ENCODE results near the gene KIAA0319L. TPM values are rescaled to one million over a fixed set of nuclear protein-coding genes. Genes with fewer than 3 reads are reported as not detected.

KIAA0319L gene
- total RNA-seq, 4 donors from 2014 or later: 65.8 to 123 (median 111) TPM

DNA sequence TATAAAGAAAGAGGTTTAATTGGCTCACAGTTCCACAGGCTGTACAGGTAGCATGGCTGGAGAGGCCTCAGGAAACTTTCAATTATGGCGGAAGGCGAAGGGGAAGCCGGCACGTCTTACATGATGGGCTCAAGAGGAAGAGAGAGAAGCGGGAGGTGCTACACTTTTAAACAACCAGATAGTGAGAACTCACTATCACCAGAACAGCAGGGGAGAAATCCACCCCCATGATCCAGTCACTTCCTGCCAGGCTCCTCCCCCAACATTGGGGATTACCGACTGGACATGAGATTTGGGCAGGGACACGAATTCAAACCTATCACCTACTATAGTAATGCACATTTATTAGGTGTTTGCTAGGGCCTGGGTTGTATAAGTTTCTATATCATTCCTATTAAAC, 170.9 kb downstream of the KIAA0319L start:
- no peaks in the 10 kb centered on the region for H3K4me1 ChIP-seq
- no peak for DNase-seq
- WGBS, 2 donors: 93 to 95% methylated on average over 7 of the region's 7 CpGs
- TF ChIP-seq POLR2A (IDR thresholded peaks at IDR 0.05): no peak
- TF ChIP-seq, protein P1, sequence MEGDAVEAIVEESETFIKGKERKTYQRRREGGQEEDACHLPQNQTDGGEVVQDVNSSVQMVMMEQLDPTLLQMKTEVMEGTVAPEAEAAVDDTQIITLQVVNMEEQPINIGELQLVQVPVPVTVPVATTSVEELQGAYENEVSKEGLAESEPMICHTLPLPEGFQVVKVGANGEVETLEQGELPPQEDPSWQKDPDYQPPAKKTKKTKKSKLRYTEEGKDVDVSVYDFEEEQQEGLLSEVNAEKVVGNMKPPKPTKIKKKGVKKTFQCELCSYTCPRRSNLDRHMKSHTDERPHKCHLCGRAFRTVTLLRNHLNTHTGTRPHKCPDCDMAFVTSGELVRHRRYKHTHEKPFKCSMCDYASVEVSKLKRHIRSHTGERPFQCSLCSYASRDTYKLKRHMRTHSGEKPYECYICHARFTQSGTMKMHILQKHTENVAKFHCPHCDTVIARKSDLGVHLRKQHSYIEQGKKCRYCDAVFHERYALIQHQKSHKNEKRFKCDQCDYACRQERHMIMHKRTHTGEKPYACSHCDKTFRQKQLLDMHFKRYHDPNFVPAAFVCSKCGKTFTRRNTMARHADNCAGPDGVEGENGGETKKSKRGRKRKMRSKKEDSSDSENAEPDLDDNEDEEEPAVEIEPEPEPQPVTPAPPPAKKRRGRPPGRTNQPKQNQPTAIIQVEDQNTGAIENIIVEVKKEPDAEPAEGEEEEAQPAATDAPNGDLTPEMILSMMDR (IDR thresholded peaks at IDR 0.05): no peak
- H3K27me3 ChIP-seq: no peaks in the 10 kb centered on the region
- no peak overlapping the region for H3K27ac ChIP-seq
- peaks cover 15 to 20% of the 10 kb centered on the region in 2 donors for H3K36me3 ChIP-seq
- no peaks in the 10 kb centered on the region for H3K9me3 ChIP-seq
- intact Hi-C loops (cut with DNase I): no loop called here
- H3K4me3 ChIP-seq (replicated peaks in 1 of 3): no peak overlapping the region

Other genes with a start within 250 kb of the KIAA0319L start
- gene NCDN, start 396 bp upstream of the KIAA0319L start, total RNA-seq: 10 to 100 TPM; 16.1 to 32.0 (median 26.9) TPM
- under 1 TPM in 1 of 4 donors, not detected in 3; 0.81 TPM for gene TFAP2E, start 15.9 kb upstream of the KIAA0319L start, total RNA-seq
- gene PSMB2, start 84.1 kb upstream of the KIAA0319L start, total RNA-seq: 10 to 100 TPM; 37.9 to 50.2 (median 43.1) TPM
- gene C1orf216, start 161.5 kb upstream of the KIAA0319L start, total RNA-seq: 1 to 10 TPM; 8.0 to 9.9 (median 8.4) TPM
- under 1 TPM in 3 of 4 donors, not detected in 1; 0.11 to 0.63 (median 0.27) TPM for gene CLSPN, start 212.6 kb upstream of the KIAA0319L start, total RNA-seq

All from thyroid gland (tissue), 4 donors.